CD14-positive monocyte (primary cell): Measurements from ENCODE around the gene TBC1D22A. TPM values are rescaled to one million over a fixed set of nuclear protein-coding genes. Genes with fewer than 3 reads are reported as not detected.
A peak's percentile ranks its signal among the peaks of the same experiment; 100 is the strongest.

Experiments
- DNase-seq, 3 donors: peaks; one replicate each; pipeline ENCODE4 v3.0.0-alpha.2; 2011 to 2022
- H2AFZ ChIP-seq: 2 replicates; pipeline ENCODE4 v1.6.0; 2012; ENCODE audit warnings: mild to moderate bottlenecking, low read depth, low read length, inconsistent platforms; ENCODE audit not compliant: insufficient read depth, poor library complexity, severe bottlenecking
- H3K27ac ChIP-seq, 2 donors: 1 replicate in 1 of 2; 2 replicates in 1 of 2; pipeline ENCODE4 v1.5.1; 2012 to 2013; ENCODE audit warnings: low read length in 2 of 2, control low read depth in 1 of 2, inconsistent platforms in 1 of 2, low read depth in 1 of 2, mild to moderate bottlenecking in 1 of 2
- H3K27me3 ChIP-seq, 2 donors: one replicate each; pipeline versions ENCODE4 v1.6.0 to v1.6.1; 2011 to 2013; ENCODE audit warnings: low read length in 2 of 2; ENCODE audit not compliant: control insufficient read depth in 2 of 2, insufficient read depth in 2 of 2
- H3K36me3 ChIP-seq, 2 donors: replicated peaks in 1 of 2; 1 replicate in 1 of 2; 2 replicates in 1 of 2; pipeline versions ENCODE4 v1.5.1 to v1.6.1; 2012 to 2013; ENCODE audit warnings: low read length in 2 of 2, control low read depth in 1 of 2, inconsistent platforms in 1 of 2, mild to moderate bottlenecking in 1 of 2; ENCODE audit not compliant: insufficient read depth in 2 of 2, control insufficient read depth in 1 of 2
- H3K4me1 ChIP-seq, 2 donors: 1 replicate in 1 of 2; 2 replicates in 1 of 2; pipeline versions ENCODE4 v1.5.1 to v1.6.1; 2012 to 2013; ENCODE audit warnings: low read length in 2 of 2, control low read depth in 1 of 2, inconsistent platforms in 1 of 2, mild to moderate bottlenecking in 1 of 2, moderate library complexity in 1 of 2; ENCODE audit not compliant: insufficient read depth in 2 of 2, control insufficient read depth in 1 of 2
- H3K4me2 ChIP-seq: replicated peaks from 2 replicates; pipeline ENCODE3; 2012; ENCODE audit warnings: low read length, moderate library complexity, mild to moderate bottlenecking; ENCODE audit not compliant: poor library complexity, severe bottlenecking; ENCODE audit errors: extremely low read depth
- H3K4me3 ChIP-seq, 3 experiments: fragments of 200-600 bp in 1 of 3; sonication (generic) in 1 of 3; replicated peaks in 1 of 3; 1 replicate in 2 of 3; 2 replicates in 1 of 3; pipeline ENCODE4 v1.5.1; 2011 to 2013; ENCODE audit warnings: low read length in 3 of 3, mild to moderate bottlenecking in 3 of 3, control low read depth in 2 of 3, low read depth in 2 of 3, inconsistent platforms in 1 of 3, moderate library complexity in 1 of 3
- H3K79me2 ChIP-seq: 2 replicates; pipeline ENCODE4 v1.6.0; 2012; ENCODE audit warnings: mild to moderate bottlenecking, control low read depth, inconsistent platforms, low read length, moderate library complexity; ENCODE audit not compliant: insufficient read depth
- H3K9ac ChIP-seq: 2 replicates; pipeline ENCODE4 v1.6.0; 2017; ENCODE audit warnings: low read length, mild to moderate bottlenecking; ENCODE audit not compliant: insufficient read depth, poor library complexity, severe bottlenecking
- H3K9me3 ChIP-seq, 2 donors: replicated peaks in 1 of 2; 1 replicate in 1 of 2; 2 replicates in 1 of 2; pipeline versions ENCODE4 v1.5.1 to v1.6.1; 2012 to 2013; ENCODE audit warnings: low read length in 2 of 2, control low read depth in 1 of 2; ENCODE audit not compliant: control insufficient read depth in 1 of 2, insufficient read depth in 1 of 2
- H4K20me1 ChIP-seq: 2 replicates; pipeline ENCODE4 v1.6.0; 2012; ENCODE audit warnings: mild to moderate bottlenecking, low read length, control low read depth, moderate library complexity; ENCODE audit not compliant: insufficient read depth
- H3K27ac Mint-ChIP-seq, 7 donors: one replicate each; pipeline ENCODE4 v1.8.0; 2020; ENCODE audit warnings: mild to moderate bottlenecking in 7 of 7, mixed read lengths in 7 of 7, moderate library complexity in 6 of 7, inconsistent platforms in 2 of 7
- H3K27me3 Mint-ChIP-seq, 3 donors: one replicate each; pipeline ENCODE4 v1.8.0; 2021 to 2022; ENCODE audit warnings: low read depth in 3 of 3, mild to moderate bottlenecking in 3 of 3, mixed read lengths in 3 of 3, moderate library complexity in 3 of 3, inconsistent platforms in 1 of 3
- H3K36me3 Mint-ChIP-seq, 2 donors: one replicate each; pipeline ENCODE4 v1.8.0; 2020; ENCODE audit warnings: mixed read lengths in 2 of 2, inconsistent platforms in 1 of 2, mild to moderate bottlenecking in 1 of 2
- H3K4me1 Mint-ChIP-seq: one replicate; pipeline ENCODE4 v1.8.0; 2020; ENCODE audit warnings: mild to moderate bottlenecking, mixed read lengths
- H3K4me3 Mint-ChIP-seq, 2 donors: one replicate each; pipeline ENCODE4 v1.8.0; 2020; ENCODE audit warnings: mild to moderate bottlenecking in 2 of 2, mixed read lengths in 2 of 2, moderate library complexity in 1 of 2
- H3K9me3 Mint-ChIP-seq, 7 donors: one replicate each; pipeline ENCODE4 v1.8.0; 2020 to 2022; ENCODE audit warnings: mixed read lengths in 7 of 7, mild to moderate bottlenecking in 6 of 7, moderate library complexity in 6 of 7, inconsistent platforms in 2 of 7
- WGBS: methylation state at CpG from one replicate; pipeline ENCODE4 v1.1.5; 2013; ENCODE audit warnings: missing lambda C conversion rate; ENCODE audit not compliant: insufficient coverage; 5-methylcytosine and 5-hydroxymethylcytosine counted together
- intact Hi-C, 2 donors: fragments of 100-400 bp; cut with micrococcal nuclease; formaldehyde crosslinking; loops; one replicate each; pipeline versions ENCODE4 v1.15.0 to v1.15.1; 2023
- polyA plus RNA-seq, 3 donors: library from polyadenylated mRNA; depleted of rRNA in 1 of 3; unstranded in 2 of 3; stranded (reverse) in 1 of 3; fragments of 300-500 nt in 2 of 3; fragments of >200 nt in 1 of 3; fragmentation: Illumina TruSeq in 2 of 3; gene quantifications; 1 replicate in 2 of 3; 2 replicates in 1 of 3; pipeline ENCODE4 v1.2.3, GENCODE V29; 2012 to 2021
- TF ChIP-seq, protein P1 (sequence below): fragments of 200-600 bp; IDR thresholded peaks from one replicate; pipeline ENCODE4 v1.8.0; 2022; ENCODE audit warnings: antibody characterized with exemption, mild to moderate bottlenecking

TBC1D22A gene
- polyA plus RNA-seq, 3 donors = 25.9 to 36.2 (median 29.5) TPM

DNA sequence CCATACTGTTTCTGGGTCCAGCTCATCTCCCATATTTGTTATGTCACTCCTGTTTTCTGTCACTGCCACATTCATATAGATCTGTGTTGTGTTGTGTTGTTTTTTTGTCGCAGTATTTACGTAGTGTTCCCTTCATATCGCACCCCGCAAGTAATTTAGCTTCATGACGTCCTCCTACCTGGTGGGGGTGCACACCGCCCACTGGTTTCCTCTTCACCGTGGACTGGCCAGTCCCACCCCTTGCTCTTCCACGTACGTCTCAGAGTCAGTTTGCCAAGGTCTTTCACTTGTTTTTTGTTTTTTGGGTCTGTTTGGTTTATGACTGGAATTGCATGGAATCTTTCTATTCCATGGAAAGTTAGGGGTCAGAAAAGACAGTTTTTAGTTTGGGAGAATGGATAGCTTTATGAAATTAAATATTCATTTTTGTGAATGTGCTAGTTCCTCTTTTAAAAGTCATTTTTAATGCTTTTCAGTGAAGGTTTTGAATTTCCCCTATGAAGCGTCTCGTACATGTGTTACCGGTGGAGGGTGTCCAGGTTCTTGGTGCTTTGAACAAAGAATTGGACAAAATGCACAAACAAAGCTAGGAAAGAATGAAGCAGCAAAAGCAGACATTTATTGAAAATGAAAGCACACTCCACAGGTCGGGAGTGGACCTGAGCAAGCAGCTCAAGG lies 134.3 kb downstream of the TBC1D22A start:
- no peaks in the 10 kb centered on the region for H3K79me2 ChIP-seq
- H3K4me3 ChIP-seq = no peak overlapping the region
- H3K27ac Mint-ChIP-seq = peak overlapping the region in 5 of 7 donors; percentile 2 to 43 (median 30)
- no peaks in the 10 kb centered on the region for H3K4me1 ChIP-seq
- H3K27me3 Mint-ChIP-seq = no peaks in the 10 kb centered on the region
- peaks cover 17% of the 10 kb centered on the region for H3K4me1 Mint-ChIP-seq
- WGBS = 79% methylated on average over 9 of the region's 13 CpGs
- H3K9ac ChIP-seq = no peak overlapping the region
- no peak overlapping the region for H2AFZ ChIP-seq
- TF ChIP-seq, protein P1, sequence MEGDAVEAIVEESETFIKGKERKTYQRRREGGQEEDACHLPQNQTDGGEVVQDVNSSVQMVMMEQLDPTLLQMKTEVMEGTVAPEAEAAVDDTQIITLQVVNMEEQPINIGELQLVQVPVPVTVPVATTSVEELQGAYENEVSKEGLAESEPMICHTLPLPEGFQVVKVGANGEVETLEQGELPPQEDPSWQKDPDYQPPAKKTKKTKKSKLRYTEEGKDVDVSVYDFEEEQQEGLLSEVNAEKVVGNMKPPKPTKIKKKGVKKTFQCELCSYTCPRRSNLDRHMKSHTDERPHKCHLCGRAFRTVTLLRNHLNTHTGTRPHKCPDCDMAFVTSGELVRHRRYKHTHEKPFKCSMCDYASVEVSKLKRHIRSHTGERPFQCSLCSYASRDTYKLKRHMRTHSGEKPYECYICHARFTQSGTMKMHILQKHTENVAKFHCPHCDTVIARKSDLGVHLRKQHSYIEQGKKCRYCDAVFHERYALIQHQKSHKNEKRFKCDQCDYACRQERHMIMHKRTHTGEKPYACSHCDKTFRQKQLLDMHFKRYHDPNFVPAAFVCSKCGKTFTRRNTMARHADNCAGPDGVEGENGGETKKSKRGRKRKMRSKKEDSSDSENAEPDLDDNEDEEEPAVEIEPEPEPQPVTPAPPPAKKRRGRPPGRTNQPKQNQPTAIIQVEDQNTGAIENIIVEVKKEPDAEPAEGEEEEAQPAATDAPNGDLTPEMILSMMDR = no peak
- H3K4me3 Mint-ChIP-seq = no peak overlapping the region
- no peak for DNase-seq
- H3K4me2 ChIP-seq = no peak overlapping the region
- no peaks in the 10 kb centered on the region for H3K9me3 ChIP-seq
- no peak overlapping the region for H3K27ac ChIP-seq
- peaks cover 96% of the 10 kb centered on the region for H4K20me1 ChIP-seq
- no peaks in the 10 kb centered on the region for H3K9me3 Mint-ChIP-seq
- H3K36me3 ChIP-seq = peaks cover 48 to 87% of the 10 kb centered on the region in 2 donors
- peaks cover 73 to 81% of the 10 kb centered on the region in 2 donors for H3K36me3 Mint-ChIP-seq
- intact Hi-C loops = no loop called here
- H3K27me3 ChIP-seq = no peaks in the 10 kb centered on the region

DNA sequence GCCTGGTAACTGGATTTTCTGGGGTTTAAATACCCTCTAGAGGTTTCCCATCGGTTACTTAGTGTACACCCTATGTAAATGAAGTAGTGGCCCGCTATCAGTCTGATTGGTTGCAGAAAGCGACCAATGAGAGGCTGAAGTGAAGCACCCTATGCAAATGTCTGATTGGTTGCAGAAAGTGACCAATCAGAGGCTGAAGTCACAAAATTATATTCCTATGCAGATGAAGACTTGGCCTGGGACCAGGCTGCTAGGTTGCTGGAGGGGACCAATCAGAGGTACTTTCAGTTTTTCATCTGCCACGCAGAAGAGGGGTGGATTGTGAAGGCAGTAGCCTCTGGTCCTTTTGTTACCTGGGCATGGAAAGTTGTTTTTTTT lies 134.8 kb downstream of the TBC1D22A start:
- TF ChIP-seq, protein P1 = no peak
- Histone ChIP-seq H3K9ac (no peak overlapping the region), H3K4me3 (no peak overlapping the region), H3K4me1 (no peaks in the 10 kb centered on the region), H2AFZ (no peak overlapping the region), H3K4me2 (no peak overlapping the region), H3K27ac (no peak overlapping the region), H3K36me3 (peaks cover 43 to 87% of the 10 kb centered on the region in 2 donors), H3K9me3 (no peaks in the 10 kb centered on the region), H3K79me2 (no peaks in the 10 kb centered on the region), H3K27me3 (no peaks in the 10 kb centered on the region), H4K20me1 (peaks cover 96% of the 10 kb centered on the region)
- peak overlapping the region in 1 of 7 donors; percentile 47 for H3K27ac Mint-ChIP-seq
- no peak overlapping the region for H3K4me3 Mint-ChIP-seq
- peaks cover 17% of the 10 kb centered on the region for H3K4me1 Mint-ChIP-seq
- 100% methylated on average over 3 of the region's 4 CpGs for WGBS
- no peak for DNase-seq
- no peaks in the 10 kb centered on the region for H3K9me3 Mint-ChIP-seq
- no peaks in the 10 kb centered on the region for H3K27me3 Mint-ChIP-seq
- peaks cover 72 to 81% of the 10 kb centered on the region in 2 donors for H3K36me3 Mint-ChIP-seq
- intact Hi-C loops = no loop called here
